ENCODE measurements around the gene MAP3K7CL.

MAP3K7CL gene, protein sequence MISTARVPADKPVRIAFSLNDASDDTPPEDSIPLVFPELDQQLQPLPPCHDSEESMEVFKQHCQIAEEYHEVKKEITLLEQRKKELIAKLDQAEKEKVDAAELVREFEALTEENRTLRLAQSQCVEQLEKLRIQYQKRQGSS

DNA sequence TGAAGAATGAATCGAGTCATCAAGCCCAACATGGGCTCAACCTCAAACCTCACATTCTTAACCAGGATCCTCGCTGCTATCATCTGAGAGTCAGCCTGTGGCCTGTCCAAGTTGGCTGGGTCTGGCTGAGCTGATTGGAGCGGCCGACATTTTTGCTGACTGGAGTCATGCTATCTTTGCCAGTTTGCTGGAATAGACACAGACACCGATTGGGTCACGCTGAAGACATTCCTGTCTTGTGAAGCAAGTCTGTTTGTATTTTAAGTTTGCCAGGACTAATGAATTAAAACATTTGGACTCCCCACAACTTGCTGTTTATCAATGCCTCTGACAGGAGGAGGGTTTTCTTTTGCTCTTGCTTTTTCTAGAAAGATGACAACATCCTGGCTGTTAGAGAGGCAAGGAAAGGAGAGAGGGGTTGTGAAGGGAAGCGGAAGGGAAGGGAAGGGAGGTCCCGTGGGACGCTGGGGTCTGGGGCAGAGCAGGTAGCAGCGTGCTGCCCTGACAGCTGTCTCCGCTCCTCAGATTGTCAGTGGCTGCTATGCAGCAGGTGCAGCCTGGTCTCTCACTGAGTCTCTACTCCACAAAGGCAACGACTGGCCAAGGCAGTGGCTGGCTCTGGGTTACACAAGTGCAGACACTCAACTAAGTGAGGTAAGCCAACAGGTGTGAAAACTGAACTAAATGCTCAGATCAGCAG is at the start of gene MAP3K7CL:
Gene MAP3K7CL, plus strand, starts transcription at position 375 of the 700 bp plus-strand sequence. CDS start 2,701 bp downstream, outside the sequence.
- peak; percentile 30 for DNase-seq

DNA sequence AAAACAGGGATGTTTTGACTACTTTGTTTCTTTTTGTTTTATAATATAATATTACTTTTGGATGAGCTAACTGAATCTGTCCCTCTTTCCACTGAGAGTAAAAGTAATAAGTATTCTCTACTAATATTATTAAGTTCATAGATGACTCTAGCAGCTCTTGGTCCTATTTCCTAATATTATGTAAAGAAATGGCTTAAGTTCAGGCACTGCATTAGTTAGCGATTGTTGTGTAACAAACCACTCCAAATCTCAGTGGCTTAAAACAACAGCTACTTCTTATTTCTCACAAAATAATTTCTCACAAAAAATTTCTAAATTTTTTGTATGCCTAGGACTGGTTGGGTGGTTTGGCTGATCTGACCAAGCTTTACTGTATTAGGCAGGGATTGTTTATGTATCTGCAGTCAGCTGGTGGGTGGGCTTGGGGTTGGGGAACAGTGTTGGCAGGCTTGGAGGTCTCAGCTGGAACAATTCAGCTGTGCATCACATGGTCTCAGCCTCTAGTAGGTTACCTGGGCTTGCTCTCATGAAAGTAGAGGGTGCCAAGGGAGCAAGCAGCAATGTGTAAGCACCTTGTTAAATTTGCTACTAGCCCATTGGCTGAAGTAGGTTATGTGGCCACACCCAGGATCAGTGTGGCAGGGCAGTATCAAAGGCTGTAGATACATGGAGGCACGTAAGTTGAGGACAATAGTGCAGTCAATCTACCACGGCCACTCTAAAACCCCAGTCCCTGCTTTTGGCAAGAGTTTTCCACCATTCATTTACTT is 48.2 kb upstream of the MAP3K7CL start:
- no peak for DNase-seq

DNA sequence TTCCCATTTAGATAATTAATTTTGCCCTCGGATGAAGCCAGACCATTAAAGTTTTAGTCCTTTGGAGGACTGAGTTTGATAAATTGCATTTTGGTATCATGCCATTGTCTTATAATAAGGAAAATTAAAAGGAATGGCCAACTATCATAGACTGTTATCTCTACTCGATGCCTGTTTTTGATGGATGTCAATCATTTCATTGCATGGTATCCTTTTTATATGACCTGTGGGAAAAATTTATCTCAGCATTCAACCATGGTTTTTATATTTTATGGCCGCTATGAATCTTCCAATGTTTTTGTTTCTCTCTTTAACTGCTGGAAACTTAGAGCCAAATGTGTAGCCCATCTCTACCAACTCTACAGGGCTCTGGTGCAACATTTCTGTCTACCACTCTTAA is 47.1 kb upstream of the MAP3K7CL start:
- no peak for DNase-seq

DNA sequence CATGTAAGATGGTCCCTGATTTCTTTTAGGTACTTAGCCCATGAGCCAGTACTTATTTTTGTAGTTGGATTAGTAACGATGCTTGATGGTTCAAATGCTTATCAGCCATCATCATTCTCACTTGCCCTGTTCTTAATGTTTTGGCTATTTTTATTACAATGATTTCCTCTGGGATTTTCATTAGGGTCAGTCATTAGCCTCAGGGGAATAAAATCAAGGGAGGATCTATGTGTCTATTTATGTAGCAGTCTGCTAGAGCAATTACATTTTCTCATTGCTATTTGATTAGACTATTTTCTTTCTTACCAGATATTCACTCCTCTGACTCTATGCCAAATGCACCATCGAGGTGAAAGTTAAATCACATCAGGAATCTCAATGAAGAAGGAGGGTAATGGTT is 46.1 kb upstream of the MAP3K7CL start:
- no peak for DNase-seq

DNA sequence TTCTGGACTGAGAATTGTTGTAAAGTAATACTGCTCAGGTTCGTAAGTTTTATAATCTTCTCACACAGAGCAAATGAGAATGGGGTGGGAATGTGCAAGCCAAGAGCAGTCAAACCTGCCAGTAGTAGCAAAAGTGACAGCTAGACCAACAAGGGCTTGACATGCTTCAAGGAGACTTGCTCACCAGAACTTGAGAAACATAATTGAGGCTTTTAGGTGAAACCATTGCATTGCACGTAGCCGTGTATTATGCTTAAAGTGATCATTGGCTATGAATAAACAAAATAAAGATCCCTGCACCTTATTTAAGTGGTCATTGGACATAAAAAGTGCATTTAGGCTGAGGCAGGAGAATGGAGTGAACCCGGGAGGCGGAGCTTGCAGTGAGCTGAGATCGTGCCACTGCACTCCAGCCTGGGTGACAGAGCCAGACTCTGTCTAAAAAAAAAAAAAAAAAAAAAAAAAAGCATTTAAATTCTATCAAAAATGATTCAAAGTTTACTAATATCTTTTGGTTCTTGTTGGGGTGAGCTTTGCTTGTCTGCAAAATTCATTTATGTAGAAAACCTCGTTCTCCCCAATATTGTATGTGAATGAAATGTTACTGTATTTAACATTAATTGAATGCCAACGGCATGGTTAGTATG is 45.2 kb upstream of the MAP3K7CL start:
- no peak for DNase-seq

DNA sequence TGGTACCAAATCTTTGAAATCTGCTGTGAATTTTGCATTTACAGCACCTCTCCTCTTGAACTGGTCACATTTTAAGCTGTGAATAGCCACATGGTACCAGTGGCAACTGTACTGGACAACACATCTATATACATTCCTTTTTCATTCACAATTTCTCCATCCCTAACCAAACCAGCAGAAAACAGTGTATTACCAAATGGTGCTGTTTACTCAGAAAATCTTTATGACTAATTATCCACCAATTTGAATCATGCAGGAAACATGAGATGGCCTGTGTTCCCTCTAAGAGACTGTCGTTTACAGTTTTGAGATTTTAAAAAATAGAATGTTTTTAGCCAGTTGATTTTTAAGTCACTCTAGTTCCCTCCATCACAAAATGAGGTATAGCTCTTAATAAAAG is 39.4 kb upstream of the MAP3K7CL start:
- no peak for DNase-seq

DNA sequence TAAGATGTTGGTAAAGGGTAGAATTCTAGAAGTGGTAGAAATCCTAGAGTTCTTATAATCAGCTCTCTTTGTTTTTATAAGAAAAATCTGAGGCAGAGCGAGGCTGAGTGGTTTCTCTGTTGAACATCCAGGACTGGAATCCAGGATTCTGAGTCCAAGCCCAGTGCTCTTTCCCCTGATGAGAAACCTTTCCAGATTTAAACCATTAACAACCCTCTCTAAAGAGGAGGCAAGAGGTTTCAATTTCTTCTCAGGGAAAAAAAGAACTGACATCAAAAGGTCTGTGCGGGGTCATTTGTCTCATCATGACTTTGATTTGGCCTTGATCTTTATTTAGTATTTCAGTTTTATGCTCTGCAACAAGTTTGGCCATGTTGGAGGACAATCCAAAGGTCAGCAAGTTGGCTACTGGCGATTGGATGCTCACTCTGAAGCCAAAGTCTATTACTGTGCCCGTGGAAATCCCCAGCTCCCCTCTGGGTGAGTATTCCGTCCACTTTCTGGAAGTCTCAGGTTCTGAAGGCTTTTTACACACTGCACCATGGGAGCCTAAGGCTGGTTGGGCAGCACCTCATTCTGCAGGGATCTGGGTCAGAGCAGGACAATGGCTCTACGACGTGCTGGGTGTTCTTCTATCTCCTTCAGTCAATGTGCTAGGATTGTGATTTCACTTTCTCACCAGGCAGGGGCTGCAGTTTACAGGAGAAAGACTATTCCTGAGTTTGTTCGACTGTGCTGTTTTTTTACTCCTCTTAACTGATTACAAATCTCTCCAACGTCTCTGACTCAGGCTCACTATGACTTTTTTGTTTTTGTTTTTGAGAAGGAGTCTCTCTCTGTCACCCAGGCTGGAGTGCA is 38.1 kb upstream of the MAP3K7CL start:
- no peak for DNase-seq

DNA sequence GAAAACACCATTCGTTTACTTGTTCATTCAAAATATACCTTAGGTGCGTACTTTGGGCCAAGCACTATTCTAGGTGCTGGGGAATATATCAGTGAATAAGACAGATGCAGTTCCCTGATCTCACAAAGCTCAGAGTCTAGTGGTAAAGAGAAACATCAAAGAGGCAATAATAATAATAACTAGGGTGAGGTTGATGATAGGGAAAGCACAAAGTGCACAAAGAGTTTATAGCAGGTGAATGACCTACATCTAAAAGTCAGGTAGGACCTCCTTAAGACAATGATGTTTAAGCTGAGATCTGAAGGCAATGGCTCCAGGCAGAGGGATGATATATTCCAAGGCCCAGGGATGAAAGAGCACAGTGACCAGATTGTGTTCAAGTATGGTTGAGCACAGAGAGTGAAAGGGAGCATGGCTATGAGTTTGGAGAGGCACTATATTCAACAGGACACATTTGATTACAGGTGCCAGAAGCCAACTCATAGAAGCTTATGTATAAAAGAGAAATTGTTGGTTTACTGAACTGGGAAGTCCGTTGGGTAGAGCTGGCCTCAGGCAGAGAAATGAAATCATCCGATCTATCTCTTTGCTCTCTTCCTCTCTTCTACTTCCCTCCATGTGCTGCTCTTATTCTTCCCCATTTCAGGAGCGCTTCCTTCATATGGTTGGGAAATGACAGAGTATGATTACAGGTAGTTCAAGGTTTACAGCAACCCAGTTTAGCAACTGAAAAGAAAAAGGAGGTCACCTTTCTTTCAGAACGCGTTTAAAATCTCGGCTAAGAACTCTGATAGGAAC is 34.0 kb upstream of the MAP3K7CL start:
- no peak for DNase-seq

DNA sequence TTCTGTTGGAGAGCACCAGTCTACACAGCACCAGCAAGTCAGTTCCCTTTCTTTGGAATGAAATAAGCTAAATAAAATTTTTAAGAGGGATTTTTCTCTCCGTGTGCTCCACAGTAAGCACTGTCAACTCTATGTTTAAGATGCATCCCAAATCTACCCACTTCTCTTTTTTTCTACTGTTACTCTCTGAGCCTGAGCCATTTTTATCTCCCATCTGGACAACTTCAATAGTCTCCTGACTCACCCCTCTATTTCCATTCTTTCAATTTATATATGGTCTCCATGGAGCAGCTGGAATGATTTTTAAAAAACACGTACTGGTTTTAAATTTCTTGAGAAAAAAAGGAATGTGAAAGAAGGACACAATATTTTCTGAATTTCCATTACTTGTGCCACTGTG is 32.3 kb upstream of the MAP3K7CL start:
- DNase-seq, result no peak

DNA sequence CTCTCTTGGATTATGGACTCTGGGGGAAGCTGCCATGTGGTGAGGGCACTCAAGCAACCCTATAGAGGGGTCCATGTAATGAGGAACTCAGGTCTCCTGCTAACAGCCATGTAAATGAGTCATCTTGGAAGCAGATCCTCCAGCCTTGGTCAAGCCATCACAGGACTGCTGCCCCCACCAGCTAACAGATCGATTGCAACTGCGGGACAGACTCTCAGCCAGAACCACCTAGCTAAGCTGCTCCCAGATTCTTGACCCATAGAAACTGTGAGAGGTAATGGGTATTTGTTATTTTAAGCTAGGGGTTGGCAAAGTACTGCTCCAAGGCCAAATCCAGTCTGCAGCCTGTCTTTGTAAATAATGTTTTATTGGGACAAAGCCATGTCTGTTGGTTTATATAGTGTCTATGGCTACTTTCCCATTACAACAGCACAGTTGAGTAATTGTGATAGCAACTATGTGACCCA is 27.6 kb upstream of the MAP3K7CL start:
- no peak for DNase-seq

DNA sequence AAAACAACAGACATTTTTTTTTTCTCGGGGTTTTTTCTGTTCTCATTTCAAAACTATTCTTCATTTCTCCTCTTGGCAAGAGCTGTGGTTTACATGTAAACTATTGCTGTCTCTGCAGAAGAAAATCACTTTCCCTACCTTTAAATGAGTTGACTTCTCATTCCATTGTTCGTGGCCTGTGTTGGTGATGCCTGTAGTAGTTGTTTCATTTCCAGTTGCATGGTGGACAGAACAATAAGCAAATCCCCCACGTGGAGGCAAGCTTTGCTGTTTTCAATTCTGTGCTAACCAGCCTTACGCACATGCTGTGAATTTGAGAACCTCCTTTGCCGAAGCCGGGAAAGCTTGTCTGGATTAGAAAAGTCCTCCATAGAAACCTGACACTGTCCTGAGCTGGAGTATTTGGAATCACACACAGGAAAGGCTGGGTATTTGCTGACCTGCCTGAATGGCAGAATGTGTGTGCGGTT is 26.2 kb upstream of the MAP3K7CL start:
- peak; percentile 45 for DNase-seq

DNA sequence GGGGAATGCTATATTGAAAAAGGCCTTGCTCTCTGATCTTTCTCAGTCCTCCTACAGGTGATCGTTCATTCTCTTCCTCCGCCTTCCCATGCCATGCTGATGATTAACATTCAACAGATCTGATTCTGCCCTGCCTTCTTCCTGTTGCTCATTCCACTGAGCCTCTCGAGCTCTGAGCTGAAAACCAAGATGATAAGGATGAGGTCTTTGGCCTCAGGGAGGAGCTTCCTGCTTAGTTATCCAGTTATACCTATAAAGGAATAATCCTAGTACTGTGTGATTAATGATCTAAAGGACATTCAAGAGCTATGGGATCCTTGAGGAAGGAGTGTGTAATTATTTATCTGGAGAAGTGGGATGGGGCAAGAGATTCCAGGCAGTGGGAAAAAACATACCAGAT is 25.2 kb upstream of the MAP3K7CL start:
- DNase-seq, result no peak

DNA sequence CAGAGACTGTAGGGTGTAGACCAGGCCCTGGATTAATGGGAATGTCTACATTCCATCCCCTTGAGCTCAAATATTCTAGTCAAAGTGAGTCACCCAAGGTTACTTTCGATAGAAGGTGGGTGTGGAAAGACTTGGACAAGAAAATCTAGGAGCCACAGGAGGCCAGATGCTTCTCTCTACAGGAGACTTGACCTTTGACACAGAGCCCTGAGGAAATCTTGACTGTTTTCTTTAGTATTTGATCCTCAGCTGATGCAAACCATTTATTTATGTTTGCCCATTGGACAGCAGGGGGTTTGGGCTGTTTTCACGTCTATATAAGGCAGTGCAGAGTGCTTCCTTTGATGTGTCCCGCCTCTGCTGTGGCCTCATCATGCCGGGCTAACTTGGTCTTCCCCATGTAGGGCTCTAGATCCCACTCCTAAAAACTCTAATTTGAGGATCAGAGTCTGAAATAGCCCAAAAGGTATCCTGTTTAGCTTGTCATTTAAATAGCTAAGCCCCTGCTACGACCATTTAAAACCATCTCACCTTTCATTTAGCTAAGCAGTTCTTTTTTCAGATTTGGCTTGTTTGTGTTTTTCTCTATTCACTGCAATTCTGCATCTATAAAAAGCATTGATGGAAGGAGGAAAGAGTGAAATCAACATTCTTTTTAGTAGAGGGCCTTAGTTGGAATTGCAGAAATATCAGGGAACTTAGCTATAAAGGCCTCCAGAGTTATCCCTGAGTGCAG is 15.5 kb upstream of the MAP3K7CL start:
- DNase-seq, result no peak

DNA sequence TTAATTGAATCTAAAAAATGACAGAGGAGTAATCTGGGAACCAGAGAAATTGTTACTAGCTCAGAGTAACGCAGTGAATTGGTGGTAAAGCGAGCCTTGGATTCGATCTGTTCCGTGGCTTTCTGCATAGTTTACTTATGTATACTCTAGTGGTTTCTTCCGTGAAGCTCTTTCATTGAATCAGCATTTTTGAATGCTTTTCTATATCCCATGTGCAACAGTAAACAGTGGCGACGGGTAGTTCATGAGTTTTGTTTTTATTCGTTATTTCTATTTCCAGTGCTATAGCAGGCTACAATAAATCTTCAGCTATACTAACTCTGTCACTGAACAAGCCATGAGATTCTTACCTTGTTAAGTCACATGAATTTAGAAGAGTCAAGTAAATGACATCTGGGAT is 14.5 kb upstream of the MAP3K7CL start:
- DNase-seq, result no peak

DNA sequence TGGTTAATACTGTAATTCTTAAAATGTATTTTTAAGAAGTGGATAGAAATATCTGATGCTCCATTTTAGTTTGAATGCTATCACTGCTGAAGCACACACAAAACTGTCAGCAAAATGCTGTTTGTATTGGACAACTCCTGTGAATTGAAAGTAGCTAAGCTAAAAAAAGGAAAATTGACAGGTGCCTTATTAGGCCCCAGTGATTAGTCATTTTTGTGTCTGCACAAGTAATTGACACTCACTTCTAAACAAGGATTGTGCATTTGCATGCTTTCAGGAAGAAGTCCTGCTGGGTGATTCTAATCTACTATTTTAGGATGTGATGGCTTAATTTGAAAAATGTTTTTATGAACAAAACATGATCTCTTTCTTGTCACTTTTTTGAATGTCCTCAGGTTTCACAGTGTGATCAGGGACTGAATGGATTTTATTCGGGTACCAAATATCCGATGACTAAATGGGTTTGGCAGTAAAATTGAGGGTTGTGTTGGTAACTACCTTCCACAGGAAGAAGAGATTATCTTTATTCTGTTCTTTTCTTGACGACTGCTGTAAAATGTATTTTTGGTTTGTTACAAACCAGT is 13.0 kb upstream of the MAP3K7CL start:
- no peak for DNase-seq

DNA sequence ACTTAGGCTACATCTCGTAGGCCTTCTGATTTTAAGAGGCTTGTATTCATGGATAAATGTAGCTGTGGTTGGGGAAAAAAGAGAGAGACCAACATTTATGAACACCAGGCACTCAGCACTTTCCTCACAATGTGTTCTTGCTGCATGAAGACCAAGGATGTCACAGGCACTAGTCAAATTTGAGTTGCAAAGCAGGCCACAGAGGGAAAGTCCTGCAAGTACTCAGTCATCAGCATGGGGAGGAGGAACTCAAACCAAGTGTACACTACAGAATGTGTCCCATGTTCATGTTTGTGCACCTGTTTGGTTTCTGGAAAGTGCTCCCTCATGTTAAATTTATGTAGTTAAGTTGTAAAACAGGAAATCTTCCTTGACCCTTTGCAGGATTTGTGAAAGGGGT is 8.7 kb upstream of the MAP3K7CL start:
- no peak for DNase-seq

DNA sequence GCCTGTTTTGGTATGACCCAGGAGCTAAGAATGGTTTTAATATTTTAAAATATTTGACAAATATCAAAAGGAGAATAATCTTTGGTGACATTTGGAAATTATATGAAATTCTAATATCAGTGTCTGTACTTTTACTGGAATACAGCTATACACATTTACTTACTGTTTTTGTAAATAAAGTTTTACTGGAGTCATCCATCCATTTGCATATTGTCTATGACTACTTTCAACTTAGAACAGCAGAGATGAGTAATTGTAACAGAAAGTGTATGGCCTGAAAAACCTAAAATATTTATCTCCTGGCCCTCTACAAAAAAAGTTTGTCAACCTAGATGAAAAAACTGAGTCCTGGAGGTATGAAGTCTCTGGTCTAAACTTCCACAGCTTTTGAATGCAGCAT is 5.8 kb upstream of the MAP3K7CL start:
- no peak for DNase-seq

DNA sequence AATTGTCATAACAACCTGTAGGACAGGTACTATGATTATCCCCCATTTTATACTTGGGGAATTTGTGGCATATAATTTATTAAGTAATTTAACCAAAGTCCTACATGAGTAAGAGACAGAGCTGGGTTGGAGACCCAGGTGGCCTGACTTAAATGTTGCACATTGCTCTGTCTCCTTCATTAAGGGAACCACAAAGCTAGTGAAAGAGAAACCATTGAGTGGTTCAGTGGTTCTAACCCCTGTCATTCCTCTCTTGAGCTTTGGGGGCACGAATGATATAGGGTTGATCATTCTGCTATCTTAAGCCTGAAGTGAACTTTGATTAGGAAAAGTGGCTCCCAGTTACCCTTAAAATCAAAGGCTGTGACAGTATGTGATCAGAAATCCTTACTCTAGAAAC is 5.3 kb upstream of the MAP3K7CL start:
- no peak for DNase-seq

DNA sequence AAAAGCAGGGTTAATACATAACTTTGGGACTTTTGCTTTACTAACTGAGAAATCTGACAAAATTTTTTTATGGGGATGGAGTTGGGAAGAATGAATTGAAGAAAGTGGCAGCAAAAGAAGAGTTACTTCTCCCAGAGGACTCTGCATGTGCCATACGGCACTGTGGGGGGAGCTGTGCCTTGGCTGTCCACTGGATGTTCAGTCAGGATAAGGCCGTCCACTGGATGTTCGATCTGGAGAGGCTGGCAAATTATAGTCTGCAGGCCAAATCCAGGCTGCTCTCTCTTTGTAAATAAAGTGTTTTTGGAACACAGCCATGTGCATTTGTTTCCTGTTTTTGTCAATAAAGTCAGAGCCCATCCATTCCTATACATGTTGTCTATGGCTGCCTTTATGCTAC is 4.5 kb upstream of the MAP3K7CL start:
- DNase-seq, result no peak

DNA sequence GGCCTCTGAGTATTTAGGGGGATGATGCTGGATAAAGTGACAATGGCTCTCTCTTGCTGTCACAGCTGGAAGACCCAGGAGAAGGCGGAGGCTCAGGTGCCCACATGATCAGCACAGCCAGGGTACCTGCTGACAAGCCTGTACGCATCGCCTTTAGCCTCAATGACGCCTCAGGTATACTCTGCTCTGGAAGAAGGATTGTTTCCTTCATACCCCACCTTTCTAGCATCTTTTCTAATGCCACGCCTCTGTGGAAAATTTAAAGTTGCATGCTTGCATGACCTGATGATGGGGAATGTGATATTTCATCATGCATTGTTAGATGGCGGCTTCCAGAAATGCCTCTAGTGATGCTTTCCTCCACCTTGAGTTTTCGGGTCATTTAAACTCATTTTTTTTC is 2.8 kb downstream of the MAP3K7CL start:
- DNase-seq, result no peak

DNA sequence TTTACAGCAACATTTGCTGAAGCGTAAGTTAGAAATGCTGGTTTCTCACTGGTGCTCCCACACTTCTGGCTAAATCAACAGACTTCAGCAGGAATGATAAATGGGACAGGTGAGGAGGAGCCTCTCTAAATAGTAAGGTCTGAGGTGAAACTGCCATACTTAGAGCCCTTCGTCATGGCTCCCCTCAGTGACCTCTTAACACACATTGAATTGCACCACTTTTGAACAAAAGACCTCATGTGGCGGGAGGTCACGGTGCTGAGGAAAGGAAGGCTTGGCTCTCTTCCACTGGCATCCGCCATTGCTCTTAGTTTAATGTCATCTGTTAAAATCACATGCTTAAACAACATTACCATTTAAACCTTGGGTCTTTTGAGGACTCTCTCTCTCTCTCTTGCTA is 3.4 kb downstream of the MAP3K7CL start:
- no peak for DNase-seq
